H9 (cell line): Measurements from ENCODE around the gene ZNF534. TPM values are rescaled to one million over a fixed set of nuclear protein-coding genes. Genes with fewer than 3 reads are reported as not detected.

Experiments
- DNase-seq: peaks from one replicate; pipeline ENCODE4 v3.0.0-alpha.2; 2017
- H2AFZ ChIP-seq: one replicate; pipeline ENCODE4 v1.6.1; 2013; ENCODE audit warnings: mild to moderate bottlenecking, low read length, control low read depth, moderate library complexity
- H2AK5ac ChIP-seq: 2 replicates; pipeline ENCODE4 v1.6.1; 2013; ENCODE audit warnings: low read length, control low read depth, mixed read lengths; ENCODE audit not compliant: insufficient read length
- H2BK120ac ChIP-seq: one replicate; pipeline ENCODE4 v1.6.1; 2013; ENCODE audit warnings: low read depth, mild to moderate bottlenecking, low read length, control low read depth, inconsistent platforms; ENCODE audit not compliant: poor library complexity, severe bottlenecking
- H2BK12ac ChIP-seq: 2 replicates; pipeline ENCODE4 v1.6.1; 2013; ENCODE audit warnings: low read length, control low read depth, mixed read lengths, low read depth; ENCODE audit not compliant: insufficient read length
- H2BK15ac ChIP-seq: 2 replicates; pipeline ENCODE4 v1.6.1; 2013; ENCODE audit warnings: low read depth, low read length, control low read depth
- H2BK20ac ChIP-seq: one replicate; pipeline ENCODE4 v1.6.1; 2013; ENCODE audit warnings: low read depth, mild to moderate bottlenecking, low read length, control low read depth, inconsistent platforms; ENCODE audit not compliant: poor library complexity, severe bottlenecking
- H2BK5ac ChIP-seq: 2 replicates; pipeline ENCODE4 v1.6.1; 2013; ENCODE audit warnings: low read length, control low read depth, mixed read lengths; ENCODE audit not compliant: insufficient read length
- H3K14ac ChIP-seq: 2 replicates; pipeline ENCODE4 v1.6.1; 2013; ENCODE audit warnings: low read length, control low read depth; ENCODE audit not compliant: insufficient read depth
- H3K18ac ChIP-seq: 2 replicates; pipeline ENCODE4 v1.6.1; 2013; ENCODE audit warnings: low read depth, mild to moderate bottlenecking, mixed read lengths, low read length, control low read depth; ENCODE audit not compliant: insufficient read length
- H3K23ac ChIP-seq: 2 replicates; pipeline ENCODE4 v1.6.1; 2013; ENCODE audit warnings: low read length, control low read depth, mixed read lengths, low read depth; ENCODE audit not compliant: insufficient read length
- H3K23me2 ChIP-seq: 2 replicates; pipeline ENCODE4 v1.6.1; 2013; ENCODE audit warnings: low read depth, mild to moderate bottlenecking, mixed read lengths, low read length, control low read depth; ENCODE audit not compliant: insufficient read length, poor library complexity, severe bottlenecking
- H3K27ac ChIP-seq: 2 replicates; pipeline ENCODE4 v1.5.1; 2013; ENCODE audit warnings: low read length, control low read depth, mixed read lengths, low read depth; ENCODE audit not compliant: insufficient read length
- H3K27me3 ChIP-seq: 2 replicates; pipeline ENCODE4 v1.6.1; 2013; ENCODE audit warnings: low read length, control low read depth, inconsistent platforms; ENCODE audit not compliant: insufficient read depth
- H3K4ac ChIP-seq: 2 replicates; pipeline ENCODE4 v1.6.1; 2013; ENCODE audit warnings: low read depth, mild to moderate bottlenecking, control low read depth, inconsistent platforms, low read length, moderate library complexity
- H3K4me1 ChIP-seq: 2 replicates; pipeline ENCODE4 v1.6.1; 2013; ENCODE audit warnings: low read length, control low read depth, inconsistent platforms; ENCODE audit not compliant: insufficient read depth
- H3K4me2 ChIP-seq: 2 replicates; pipeline ENCODE4 v1.6.1; 2013; ENCODE audit warnings: low read length, control low read depth, mixed read lengths; ENCODE audit not compliant: insufficient read length, insufficient read depth
- H3K56ac ChIP-seq: 2 replicates; pipeline ENCODE4 v1.6.1; 2013; ENCODE audit warnings: low read depth, mild to moderate bottlenecking, mixed read lengths, low read length, control low read depth; ENCODE audit not compliant: insufficient read length
- H3K79me1 ChIP-seq: 2 replicates; pipeline ENCODE4 v1.6.1; 2013; ENCODE audit warnings: low read depth, mild to moderate bottlenecking, moderate library complexity, low read length, control low read depth, inconsistent platforms; ENCODE audit not compliant: insufficient read depth, poor library complexity, severe bottlenecking
- H3K79me2 ChIP-seq: 2 replicates; pipeline ENCODE4 v1.6.1; 2013; ENCODE audit warnings: low read length, control low read depth, inconsistent platforms; ENCODE audit not compliant: insufficient read depth
- H3K9ac ChIP-seq: 2 replicates; pipeline ENCODE4 v1.6.1; 2013; ENCODE audit warnings: low read length, control low read depth, mixed read lengths; ENCODE audit not compliant: insufficient read length; ENCODE audit errors: extremely low read depth
- H3K9me3 ChIP-seq: one replicate; pipeline ENCODE4 v1.6.1; 2013; ENCODE audit warnings: low read depth, low read length, inconsistent platforms; ENCODE audit not compliant: control insufficient read depth
- H3T11ph ChIP-seq: one replicate; pipeline ENCODE4 v1.6.1; 2013; ENCODE audit warnings: mild to moderate bottlenecking, low read length, control low read depth, inconsistent platforms
- H4K20me1 ChIP-seq: one replicate; pipeline ENCODE4 v1.6.1; 2013; ENCODE audit not compliant: control insufficient read depth, insufficient read length, insufficient read depth
- H4K5ac ChIP-seq: 2 replicates; pipeline ENCODE4 v1.6.1; 2013; ENCODE audit warnings: low read depth, mild to moderate bottlenecking, mixed read lengths, low read length, control low read depth; ENCODE audit not compliant: insufficient read length
- H4K8ac ChIP-seq: replicated peaks from 2 replicates; pipeline ENCODE4 v1.6.1; 2013; ENCODE audit warnings: low read length, control low read depth, mixed read lengths, low read depth; ENCODE audit not compliant: insufficient read length
- H4K91ac ChIP-seq: 2 replicates; pipeline ENCODE4 v1.6.1; 2013; ENCODE audit warnings: low read depth, mild to moderate bottlenecking, moderate library complexity, mixed read lengths, low read length, control low read depth; ENCODE audit not compliant: insufficient read length
- H3K27ac Mint-ChIP-seq, 3 experiments: 2 replicates in 2 of 3; 3 replicates in 1 of 3; pipeline ENCODE4 v1.8.0; 2020 to 2021; ENCODE audit warnings: mixed read lengths in 3 of 3, mild to moderate bottlenecking in 1 of 3, moderate library complexity in 1 of 3
- H3K27me3 Mint-ChIP-seq: 2 replicates; pipeline ENCODE4 v1.8.0; 2021; ENCODE audit warnings: low read depth, mild to moderate bottlenecking, moderate library complexity, mixed read lengths
- H3K36me3 Mint-ChIP-seq, 3 experiments: 2 replicates in 2 of 3; 3 replicates in 1 of 3; pipeline ENCODE4 v1.8.0; 2020 to 2021; ENCODE audit warnings: low read depth in 3 of 3, mixed read lengths in 3 of 3; ENCODE audit not compliant: insufficient read depth in 1 of 3
- H3K4me1 Mint-ChIP-seq, 2 experiments: 2 replicates each; pipeline ENCODE4 v1.8.0; 2020; ENCODE audit warnings: mixed read lengths in 2 of 2
- H3K4me3 Mint-ChIP-seq, 2 experiments: 2 replicates in 1 of 2; 3 replicates in 1 of 2; pipeline ENCODE4 v1.8.0; 2020 to 2021; ENCODE audit warnings: mild to moderate bottlenecking in 2 of 2, mixed read lengths in 2 of 2, moderate library complexity in 1 of 2
- H3K9me3 Mint-ChIP-seq, 2 experiments: 2 replicates in 1 of 2; 3 replicates in 1 of 2; pipeline ENCODE4 v1.8.0; 2020; ENCODE audit warnings: mild to moderate bottlenecking in 2 of 2, mixed read lengths in 2 of 2, moderate library complexity in 1 of 2
- WGBS: extraction: QIAGEN DNeasy Blood & Tissue Kit; methylation state at CpG from one replicate; pipeline ENCODE4 v1.1.7; 2013; ENCODE audit warnings: missing lambda C conversion rate, low lambda C conversion rate, mixed read lengths; ENCODE audit not compliant: insufficient read length; ENCODE audit errors: extremely low coverage; 5-methylcytosine and 5-hydroxymethylcytosine counted together
- total RNA-seq: library from RNA; stranded (reverse); gene quantifications from 2 replicates; pipeline ENCODE4 v1.2.1, GENCODE V29; 2021
- TF ChIP-seq, protein P1 (sequence below): fragments of 200-600 bp; sonication (generic); conservative IDR thresholded peaks from 3 replicates; pipeline ENCODE4 v1.8.0; 2021; ENCODE audit warnings: antibody characterized with exemption, mild to moderate bottlenecking

Gene ZNF534
- total RNA-seq, 1 experiment from 2014 or later, result not detected

DNA sequence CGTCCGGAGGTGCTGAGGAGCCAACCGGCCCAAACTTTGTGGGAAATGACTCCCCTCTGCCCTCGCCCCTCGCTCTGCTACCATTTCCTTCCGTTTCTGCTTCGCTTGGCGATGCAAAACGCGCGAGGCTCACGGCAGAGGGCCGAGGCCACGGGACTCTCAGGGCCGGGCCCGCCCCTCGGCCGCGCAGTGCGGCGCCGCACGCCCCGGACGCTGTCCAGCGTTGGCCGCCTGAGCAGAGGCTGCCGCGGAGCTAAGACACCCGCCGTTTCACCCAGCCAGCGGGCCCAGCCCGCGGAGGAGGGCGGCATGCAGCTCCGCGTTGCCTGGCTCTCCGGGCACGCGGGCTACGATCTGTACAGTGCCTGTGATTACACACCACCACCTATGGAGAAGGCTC, 22.3 kb downstream of the ZNF534 start:
- Histone ChIP-seq H3T11ph (no peak overlapping the region), H4K91ac (no peak overlapping the region), H2AK5ac (no peak overlapping the region), H2BK5ac (no peak overlapping the region), H2AFZ (no peak overlapping the region), H3K23ac (no peak overlapping the region), H3K9ac (no peak overlapping the region), H2BK120ac (no peak overlapping the region), H3K14ac (no peak overlapping the region), H3K56ac (no peak overlapping the region), H3K23me2 (no peaks in the 10 kb centered on the region), H3K18ac (no peak overlapping the region), H4K20me1 (no peaks in the 10 kb centered on the region), H2BK20ac (no peak overlapping the region), H3K79me2 (no peaks in the 10 kb centered on the region), H3K9me3 (peaks cover 36% of the 10 kb centered on the region), H3K27me3 (no peaks in the 10 kb centered on the region), H3K79me1 (no peaks in the 10 kb centered on the region), H2BK12ac (no peak overlapping the region), H3K27ac (no peak overlapping the region), H3K4me1 (no peaks in the 10 kb centered on the region), H4K5ac (no peak overlapping the region), H3K4ac (no peak overlapping the region), H3K4me2 (no peak overlapping the region), H4K8ac (no peak overlapping the region), H2BK15ac (no peak overlapping the region)
- DNase-seq, result no peak
- WGBS, result no CpG with 5 or more reads among the region's 41 CpGs
- Mint-ChIP-seq H3K27me3 (peaks cover 4% of the 10 kb centered on the region), H3K4me1 (no peaks in the 10 kb centered on the region), H3K9me3 (peaks cover 87 to 91% of the 10 kb centered on the region in 2 experiments), H3K4me3 (no peak overlapping the region), H3K36me3 (peaks cover 6 to 24% (median 21%) of the 10 kb centered on the region in 3 experiments; a peak in 6 of 7 replicates), H3K27ac (no peak overlapping the region)
- TF ChIP-seq, protein P1, sequence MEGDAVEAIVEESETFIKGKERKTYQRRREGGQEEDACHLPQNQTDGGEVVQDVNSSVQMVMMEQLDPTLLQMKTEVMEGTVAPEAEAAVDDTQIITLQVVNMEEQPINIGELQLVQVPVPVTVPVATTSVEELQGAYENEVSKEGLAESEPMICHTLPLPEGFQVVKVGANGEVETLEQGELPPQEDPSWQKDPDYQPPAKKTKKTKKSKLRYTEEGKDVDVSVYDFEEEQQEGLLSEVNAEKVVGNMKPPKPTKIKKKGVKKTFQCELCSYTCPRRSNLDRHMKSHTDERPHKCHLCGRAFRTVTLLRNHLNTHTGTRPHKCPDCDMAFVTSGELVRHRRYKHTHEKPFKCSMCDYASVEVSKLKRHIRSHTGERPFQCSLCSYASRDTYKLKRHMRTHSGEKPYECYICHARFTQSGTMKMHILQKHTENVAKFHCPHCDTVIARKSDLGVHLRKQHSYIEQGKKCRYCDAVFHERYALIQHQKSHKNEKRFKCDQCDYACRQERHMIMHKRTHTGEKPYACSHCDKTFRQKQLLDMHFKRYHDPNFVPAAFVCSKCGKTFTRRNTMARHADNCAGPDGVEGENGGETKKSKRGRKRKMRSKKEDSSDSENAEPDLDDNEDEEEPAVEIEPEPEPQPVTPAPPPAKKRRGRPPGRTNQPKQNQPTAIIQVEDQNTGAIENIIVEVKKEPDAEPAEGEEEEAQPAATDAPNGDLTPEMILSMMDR, result no peak
